ENCODE data around the gene MINDY1. TPM values are rescaled to one million over a fixed set of nuclear protein-coding genes. Genes with fewer than 3 reads are reported as not detected.

MINDY1 gene
- total and polyA plus RNA-seq, 10 donors, result 3.3 to 51.1 (median 28.6) TPM

DNA sequence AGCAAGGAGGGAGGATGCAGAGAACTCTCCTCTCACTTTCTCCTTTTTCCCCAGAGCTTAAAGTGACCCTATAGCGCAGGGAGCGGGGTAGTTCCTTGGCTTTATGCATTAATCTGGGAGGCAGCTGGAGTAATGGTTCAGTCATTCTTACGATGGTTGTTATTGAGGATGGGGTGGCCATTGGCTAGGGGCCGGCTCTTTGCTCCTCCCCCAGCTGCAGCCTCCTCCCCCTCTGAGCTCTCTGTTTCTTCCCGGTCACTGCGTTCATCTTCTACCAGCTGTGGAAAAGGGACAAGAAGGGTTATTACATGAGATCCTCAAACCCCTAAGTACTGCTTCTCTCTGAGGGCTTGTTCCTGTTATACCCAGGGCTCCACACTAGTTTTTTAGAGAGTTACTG, 40.7 kb downstream of the MINDY1 start:
- peak overlapping the region in 1 of 8 donors; percentile 22 for H3K27ac ChIP-seq
- peak; percentile 18 for DNase-seq
- H3K9me3 ChIP-seq, result no peaks in the 10 kb centered on the region
- no peak overlapping the region for H3K4me3 ChIP-seq
- no peak for TF ChIP-seq POLR2A (IDR thresholded peaks at IDR 0.05)
- TF ChIP-seq, protein P1, sequence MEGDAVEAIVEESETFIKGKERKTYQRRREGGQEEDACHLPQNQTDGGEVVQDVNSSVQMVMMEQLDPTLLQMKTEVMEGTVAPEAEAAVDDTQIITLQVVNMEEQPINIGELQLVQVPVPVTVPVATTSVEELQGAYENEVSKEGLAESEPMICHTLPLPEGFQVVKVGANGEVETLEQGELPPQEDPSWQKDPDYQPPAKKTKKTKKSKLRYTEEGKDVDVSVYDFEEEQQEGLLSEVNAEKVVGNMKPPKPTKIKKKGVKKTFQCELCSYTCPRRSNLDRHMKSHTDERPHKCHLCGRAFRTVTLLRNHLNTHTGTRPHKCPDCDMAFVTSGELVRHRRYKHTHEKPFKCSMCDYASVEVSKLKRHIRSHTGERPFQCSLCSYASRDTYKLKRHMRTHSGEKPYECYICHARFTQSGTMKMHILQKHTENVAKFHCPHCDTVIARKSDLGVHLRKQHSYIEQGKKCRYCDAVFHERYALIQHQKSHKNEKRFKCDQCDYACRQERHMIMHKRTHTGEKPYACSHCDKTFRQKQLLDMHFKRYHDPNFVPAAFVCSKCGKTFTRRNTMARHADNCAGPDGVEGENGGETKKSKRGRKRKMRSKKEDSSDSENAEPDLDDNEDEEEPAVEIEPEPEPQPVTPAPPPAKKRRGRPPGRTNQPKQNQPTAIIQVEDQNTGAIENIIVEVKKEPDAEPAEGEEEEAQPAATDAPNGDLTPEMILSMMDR (IDR thresholded peaks at IDR 0.05 in 8 of 11, conservative IDR thresholded peaks at IDR 0.05 in 3 of 11), result no peak
- no peak for TF ChIP-seq POLR2AphosphoS5 (IDR thresholded peaks at IDR 0.05)
- no peaks in the 10 kb centered on the region for H3K27me3 ChIP-seq (replicated peaks in 1 of 7)
- H3K36me3 ChIP-seq, result peaks cover 0 to 84% (median 82%) of the 10 kb centered on the region in 6 donors
- peaks cover 0 to 32% (median 14%) of the 10 kb centered on the region in 6 donors for H3K4me1 ChIP-seq
- intact Hi-C loops (cut with DNase I; ENCODE audit: low total_unique reads), result no loop called here
- 70 to 89% (median 71%) methylated on average over 6 of the region's 6 CpGs for WGBS, 5 donors

DNA sequence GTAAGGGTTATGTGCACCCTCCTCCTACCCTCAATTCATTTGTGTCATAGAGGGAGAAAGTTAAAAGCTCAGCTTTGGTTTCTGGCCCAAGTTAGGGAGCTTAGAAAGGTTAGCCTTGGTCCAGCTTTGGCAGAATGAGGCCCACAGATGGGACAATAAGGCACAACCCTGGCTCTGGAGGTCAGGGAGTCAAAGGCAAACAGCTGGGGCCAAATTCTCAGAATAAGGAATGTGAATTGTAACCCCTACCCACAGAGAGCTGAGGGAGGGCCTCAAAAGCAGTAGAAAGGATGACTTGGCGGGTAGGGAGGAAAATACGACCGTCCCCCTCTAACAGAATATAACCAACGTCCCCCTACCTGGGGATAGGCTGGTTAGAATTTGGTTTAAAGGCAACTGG, 41.1 kb downstream of the MINDY1 start:
- peak; percentile 1 for DNase-seq
- Histone ChIP-seq H3K4me1 (peaks cover 0 to 28% (median 10%) of the 10 kb centered on the region in 6 donors), H3K27ac (peak overlapping the region in 1 of 8 donors; percentile 22), H3K27me3 (replicated peaks in 1 of 7) (no peaks in the 10 kb centered on the region), H3K9me3 (no peaks in the 10 kb centered on the region), H3K36me3 (peaks cover 0 to 88% (median 86%) of the 10 kb centered on the region in 6 donors), H3K4me3 (no peak overlapping the region)
- WGBS, 5 donors, result 85 to 92% (median 91%) methylated on average over 4 of the region's 4 CpGs
- TF ChIP-seq POLR2AphosphoS5 (IDR thresholded peaks at IDR 0.05) (no peak), POLR2A (IDR thresholded peaks at IDR 0.05) (no peak)
- TF ChIP-seq, protein P1 (IDR thresholded peaks at IDR 0.05 in 8 of 11, conservative IDR thresholded peaks at IDR 0.05 in 3 of 11), result no peak
- intact Hi-C loops (cut with DNase I; ENCODE audit: low total_unique reads), result no loop called here

DNA sequence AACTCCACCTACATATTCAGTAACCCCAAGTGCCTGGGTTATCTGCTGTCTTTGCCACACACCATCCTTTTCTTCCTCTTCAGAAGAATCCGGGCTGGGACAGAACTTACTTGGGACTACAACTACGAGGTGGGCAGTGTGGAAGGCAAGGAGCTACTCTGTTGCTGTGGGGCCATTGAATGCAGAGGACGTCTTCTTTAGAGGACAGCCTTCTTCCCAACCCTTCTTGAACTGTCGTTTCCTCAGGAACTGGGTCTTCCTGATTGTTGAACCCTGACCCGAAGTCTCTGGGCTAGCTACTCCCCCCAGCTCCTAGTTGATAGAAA, 42.6 kb downstream of the MINDY1 start:
- no peaks in the 10 kb centered on the region for H3K9me3 ChIP-seq
- peaks cover 0 to 100% (median 99%) of the 10 kb centered on the region in 6 donors for H3K36me3 ChIP-seq
- peaks cover 0 to 17% (median 2%) of the 10 kb centered on the region in 6 donors for H3K4me1 ChIP-seq
- no peak overlapping the region for H3K4me3 ChIP-seq
- H3K27me3 ChIP-seq (replicated peaks in 1 of 7), result no peaks in the 10 kb centered on the region
- intact Hi-C loops (cut with DNase I; ENCODE audit: low total_unique reads), result no loop called here
- peak overlapping the region in 1 of 8 donors; percentile 27 for H3K27ac ChIP-seq
- 59 to 82% (median 72%) methylated on average over 5 of the region's 5 CpGs for WGBS, 5 donors
- no peak for DNase-seq
- TF ChIP-seq, protein P1 (IDR thresholded peaks at IDR 0.05 in 8 of 11, conservative IDR thresholded peaks at IDR 0.05 in 3 of 11), result no peak
- TF ChIP-seq POLR2A (IDR thresholded peaks at IDR 0.05) (no peak), POLR2AphosphoS5 (IDR thresholded peaks at IDR 0.05) (no peak)

DNA sequence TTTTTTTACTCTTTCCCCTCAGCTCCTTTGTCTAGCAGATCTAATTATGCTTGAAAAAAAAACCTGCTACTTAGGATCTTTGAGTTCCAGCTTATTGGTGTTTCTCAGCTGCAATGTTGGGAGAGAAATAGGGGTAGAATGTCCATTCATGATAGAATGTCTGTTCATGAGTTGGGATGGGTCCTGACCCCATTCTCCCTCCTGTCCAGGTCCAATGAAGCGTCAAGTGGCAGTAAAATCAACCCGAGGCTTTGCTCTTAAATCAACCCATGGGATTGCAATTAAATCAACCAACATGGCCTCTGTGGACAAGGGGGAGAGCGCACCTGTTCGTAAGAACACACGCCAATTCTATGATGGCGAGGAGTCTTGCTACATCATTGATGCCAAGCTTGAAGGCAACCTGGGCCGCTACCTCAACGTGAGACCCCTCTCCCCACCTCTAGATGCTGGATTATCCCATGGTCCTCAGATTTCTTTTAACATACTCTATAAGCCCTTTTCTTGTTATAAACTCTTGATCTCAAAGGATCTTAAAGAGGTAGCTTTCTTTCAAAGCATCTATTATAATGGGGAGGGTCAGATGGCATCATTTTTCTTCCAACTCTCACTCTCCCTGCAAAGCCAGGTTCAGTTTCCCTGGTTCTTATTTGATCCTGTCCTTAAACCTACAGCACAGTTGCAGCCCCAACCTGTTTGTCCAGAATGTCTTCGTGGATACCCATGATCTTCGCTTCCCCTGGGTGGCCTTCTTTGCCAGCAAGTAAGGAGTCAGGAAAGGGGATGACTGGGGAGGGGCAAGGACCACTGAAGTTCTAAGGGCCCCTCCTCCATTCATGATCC, 43.2 kb downstream of the MINDY1 start:
- Histone ChIP-seq H3K27ac (peak overlapping the region in 2 of 8 donors; percentile 27 to 34), H3K9me3 (no peaks in the 10 kb centered on the region), H3K27me3 (replicated peaks in 1 of 7) (no peaks in the 10 kb centered on the region), H3K4me1 (peaks cover 0 to 17% (median 2%) of the 10 kb centered on the region in 6 donors), H3K36me3 (peaks cover 0 to 100% (median 100%) of the 10 kb centered on the region in 6 donors), H3K4me3 (no peak overlapping the region)
- peak; percentile 11 for DNase-seq
- intact Hi-C loops (cut with DNase I; ENCODE audit: low total_unique reads), result no loop called here
- TF ChIP-seq POLR2A (IDR thresholded peaks at IDR 0.05), result no peak
- peak in 1 of 3 donors; percentile 40 for TF ChIP-seq POLR2AphosphoS5 (IDR thresholded peaks at IDR 0.05)
- 92 to 94% (median 92%) methylated on average over 10 of the region's 10 CpGs for WGBS, 5 donors
